ENCODE results near the gene ANKMY2.
"Not testable (repeated sequence)": the region's sequence is repeated elsewhere in the genome, so short reads cannot be mapped to it uniquely, and the experiment has no call there.

Gene ANKMY2

GRCh38 chr7:16671811-16672210, 26.3 kb upstream of the ANKMY2 start:
- peaks cover 14% of the 10 kb centered on the region for H3K79me2 ChIP-seq (ENCODE audit: control insufficient read depth, insufficient read depth, low read length, unreplicated experiment)
- no peak overlapping the region for H3K4me3 ChIP-seq (ENCODE audit: low read depth, low read length)
- H3K27ac ChIP-seq (ENCODE audit: low read depth, low read length): no peak overlapping the region
- H2AFZ ChIP-seq (ENCODE audit: low read length, unreplicated experiment): no peak overlapping the region
- H3K36me3 ChIP-seq (ENCODE audit: insufficient read depth, low read length): peaks cover 15% of the 10 kb centered on the region
- peaks cover 36% of the 10 kb centered on the region for H3K4me1 ChIP-seq (ENCODE audit: control insufficient read depth, insufficient read depth, low read length, unreplicated experiment)
- no peaks in the 10 kb centered on the region for H3K27me3 ChIP-seq (ENCODE audit: insufficient read depth, low read length)

- peaks cover 13% of the 10 kb centered on the region for H3K79me2 ChIP-seq (ENCODE audit: control insufficient read depth, insufficient read depth, low read length, unreplicated experiment)
Measured at GRCh38 chr7:16670731-16671344, 25.3 kb upstream of the ANKMY2 start.

GRCh38 chr7:16670021-16670420, 24.5 kb upstream of the ANKMY2 start:
- peaks cover 11% of the 10 kb centered on the region; the same call in 1 of the 2 replicates for H3K36me3 ChIP-seq (ENCODE audit: insufficient read depth, low read length)
- H3K4me3 ChIP-seq (ENCODE audit: low read depth, low read length): peak overlapping the region; percentile 14; the same call in 1 of the 2 replicates
- H2AFZ ChIP-seq (ENCODE audit: low read length, unreplicated experiment): no peak overlapping the region
- H3K4me1 ChIP-seq (ENCODE audit: control insufficient read depth, insufficient read depth, low read length, unreplicated experiment): peaks cover 36% of the 10 kb centered on the region
- H3K27me3 ChIP-seq (ENCODE audit: insufficient read depth, low read length): no peaks in the 10 kb centered on the region
- peaks cover 19% of the 10 kb centered on the region for H3K79me2 ChIP-seq (ENCODE audit: control insufficient read depth, insufficient read depth, low read length, unreplicated experiment)
- H3K27ac ChIP-seq (ENCODE audit: low read depth, low read length): peak overlapping the region; percentile 98

More at GRCh38 chr7:16670731-16671344, 25.3 kb upstream of the ANKMY2 start:
- peaks cover 15% of the 10 kb centered on the region for H3K36me3 ChIP-seq (ENCODE audit: insufficient read depth, low read length)
- no peak overlapping the region for H2AFZ ChIP-seq (ENCODE audit: low read length, unreplicated experiment)
- peak overlapping the region; percentile 98 for H3K27ac ChIP-seq (ENCODE audit: low read depth, low read length)
- H3K4me1 ChIP-seq (ENCODE audit: control insufficient read depth, insufficient read depth, low read length, unreplicated experiment): peaks cover 36% of the 10 kb centered on the region
- no peaks in the 10 kb centered on the region for H3K27me3 ChIP-seq (ENCODE audit: insufficient read depth, low read length)
- no peak overlapping the region for H3K4me3 ChIP-seq (ENCODE audit: low read depth, low read length)

GRCh38 chr7:16669581-16669980, 24.0 kb upstream of the ANKMY2 start:
- Histone ChIP-seq H3K4me3 (ENCODE audit: low read depth, low read length) (peak overlapping the region; percentile 14; the same call in 1 of the 2 replicates), H2AFZ (ENCODE audit: low read length, unreplicated experiment) (no peak overlapping the region), H3K4me1 (ENCODE audit: control insufficient read depth, insufficient read depth, low read length, unreplicated experiment) (peaks cover 36% of the 10 kb centered on the region), H3K27me3 (ENCODE audit: insufficient read depth, low read length) (no peaks in the 10 kb centered on the region), H3K36me3 (ENCODE audit: insufficient read depth, low read length) (peaks cover 11% of the 10 kb centered on the region; the same call in 1 of the 2 replicates), H3K27ac (ENCODE audit: low read depth, low read length) (peak overlapping the region; percentile 98), H3K79me2 (ENCODE audit: control insufficient read depth, insufficient read depth, low read length, unreplicated experiment) (peaks cover 22% of the 10 kb centered on the region)

- no peaks in the 10 kb centered on the region for H3K27me3 ChIP-seq (ENCODE audit: insufficient read depth, low read length)
- peaks cover 36% of the 10 kb centered on the region for H3K4me1 ChIP-seq (ENCODE audit: control insufficient read depth, insufficient read depth, low read length, unreplicated experiment)
- H3K79me2 ChIP-seq (ENCODE audit: control insufficient read depth, insufficient read depth, low read length, unreplicated experiment): peaks cover 27% of the 10 kb centered on the region
- H3K4me3 ChIP-seq (ENCODE audit: low read depth, low read length): peak overlapping the region; percentile 46
- H3K27ac ChIP-seq (ENCODE audit: low read depth, low read length): peak overlapping the region; percentile 98
- peaks cover 11% of the 10 kb centered on the region; the same call in 1 of the 2 replicates for H3K36me3 ChIP-seq (ENCODE audit: insufficient read depth, low read length)
- H2AFZ ChIP-seq (ENCODE audit: low read length, unreplicated experiment): no peak overlapping the region
Measured at GRCh38 chr7:16668978-16669377, 23.4 kb upstream of the ANKMY2 start.

- no peaks in the 10 kb centered on the region for H3K27me3 ChIP-seq (ENCODE audit: insufficient read depth, low read length)
- peak overlapping the region; percentile 46 for H3K4me3 ChIP-seq (ENCODE audit: low read depth, low read length)
- H3K27ac ChIP-seq (ENCODE audit: low read depth, low read length): peak overlapping the region; percentile 98
- H2AFZ ChIP-seq (ENCODE audit: low read length, unreplicated experiment): no peak overlapping the region
- H3K4me1 ChIP-seq (ENCODE audit: control insufficient read depth, insufficient read depth, low read length, unreplicated experiment): peaks cover 36% of the 10 kb centered on the region
- peaks cover 27% of the 10 kb centered on the region for H3K79me2 ChIP-seq (ENCODE audit: control insufficient read depth, insufficient read depth, low read length, unreplicated experiment)
- H3K36me3 ChIP-seq (ENCODE audit: insufficient read depth, low read length): peaks cover 11% of the 10 kb centered on the region; the same call in 1 of the 2 replicates
Measured at GRCh38 chr7:16668049-16668858, 22.7 kb upstream of the ANKMY2 start.

- Histone ChIP-seq H3K27me3 (ENCODE audit: insufficient read depth, low read length) (no peaks in the 10 kb centered on the region), H3K4me1 (ENCODE audit: control insufficient read depth, insufficient read depth, low read length, unreplicated experiment) (peaks cover 36% of the 10 kb centered on the region), H3K4me3 (ENCODE audit: low read depth, low read length) (no peak overlapping the region; the same call in 1 of the 2 replicates), H3K36me3 (ENCODE audit: insufficient read depth, low read length) (peaks cover 11% of the 10 kb centered on the region; the same call in 1 of the 2 replicates), H2AFZ (ENCODE audit: low read length, unreplicated experiment) (no peak overlapping the region), H3K79me2 (ENCODE audit: control insufficient read depth, insufficient read depth, low read length, unreplicated experiment) (peaks cover 33% of the 10 kb centered on the region), H3K27ac (ENCODE audit: low read depth, low read length) (peak overlapping the region; percentile 98)
Measured at GRCh38 chr7:16667355-16667754, 21.8 kb upstream of the ANKMY2 start.

- Histone ChIP-seq H3K27ac (ENCODE audit: low read depth, low read length) (no peak overlapping the region), H3K4me1 (ENCODE audit: control insufficient read depth, insufficient read depth, low read length, unreplicated experiment) (peaks cover 19% of the 10 kb centered on the region), H3K36me3 (ENCODE audit: insufficient read depth, low read length) (no peaks in the 10 kb centered on the region), H3K4me3 (ENCODE audit: low read depth, low read length) (no peak overlapping the region), H3K79me2 (ENCODE audit: control insufficient read depth, insufficient read depth, low read length, unreplicated experiment) (peaks cover 45% of the 10 kb centered on the region), H2AFZ (ENCODE audit: low read length, unreplicated experiment) (no peak overlapping the region), H3K27me3 (ENCODE audit: insufficient read depth, low read length) (no peaks in the 10 kb centered on the region)
Measured at GRCh38 chr7:16661924-16662323, 16.4 kb upstream of the ANKMY2 start.

GRCh38 chr7:16660702-16661464, 15.3 kb upstream of the ANKMY2 start:
- Histone ChIP-seq H3K36me3 (ENCODE audit: insufficient read depth, low read length) (no peaks in the 10 kb centered on the region; the same call in 1 of the 2 replicates), H3K27ac (ENCODE audit: low read depth, low read length) (no peak overlapping the region), H3K4me1 (ENCODE audit: control insufficient read depth, insufficient read depth, low read length, unreplicated experiment) (peaks cover 19% of the 10 kb centered on the region), H2AFZ (ENCODE audit: low read length, unreplicated experiment) (no peak overlapping the region), H3K79me2 (ENCODE audit: control insufficient read depth, insufficient read depth, low read length, unreplicated experiment) (peaks cover 55% of the 10 kb centered on the region), H3K27me3 (ENCODE audit: insufficient read depth, low read length) (no peaks in the 10 kb centered on the region), H3K4me3 (ENCODE audit: low read depth, low read length) (no peak overlapping the region)

GRCh38 chr7:16659854-16660497, 14.4 kb upstream of the ANKMY2 start:
- H2AFZ ChIP-seq (ENCODE audit: low read length, unreplicated experiment); H3K36me3 ChIP-seq (ENCODE audit: insufficient read depth, low read length); H3K4me3 ChIP-seq (ENCODE audit: low read depth, low read length); H3K27me3 ChIP-seq (ENCODE audit: insufficient read depth, low read length); H3K27ac ChIP-seq (ENCODE audit: low read depth, low read length): not testable (repeated sequence)
- H3K4me1 ChIP-seq (ENCODE audit: control insufficient read depth, insufficient read depth, low read length, unreplicated experiment): peaks cover 19% of the 10 kb centered on the region
- H3K79me2 ChIP-seq (ENCODE audit: control insufficient read depth, insufficient read depth, low read length, unreplicated experiment): peaks cover 56% of the 10 kb centered on the region

All from ACC112 (cell line).